ENCODE results near the gene MSI2.

MSI2 gene

GRCh38 chr17:57242148-57242547 lies 14.2 kb upstream of the MSI2 start:
- DNase-seq (ENCODE audit: low spot score): no peak
- ChIA-PET CTCF (interaction anchor here (1.0 to 1.8 kb wide), 3 partner anchors 299 to 421 kb away, joined by 4 to 8 read pairs (median 5); no protein-coding TSS in a partner anchor), POLR2A (ENCODE audit: low non-redundant PET) (no interaction called here)
- H3K27ac ChIP-seq: no peak overlapping the region
- TF ChIP-seq, protein P1, sequence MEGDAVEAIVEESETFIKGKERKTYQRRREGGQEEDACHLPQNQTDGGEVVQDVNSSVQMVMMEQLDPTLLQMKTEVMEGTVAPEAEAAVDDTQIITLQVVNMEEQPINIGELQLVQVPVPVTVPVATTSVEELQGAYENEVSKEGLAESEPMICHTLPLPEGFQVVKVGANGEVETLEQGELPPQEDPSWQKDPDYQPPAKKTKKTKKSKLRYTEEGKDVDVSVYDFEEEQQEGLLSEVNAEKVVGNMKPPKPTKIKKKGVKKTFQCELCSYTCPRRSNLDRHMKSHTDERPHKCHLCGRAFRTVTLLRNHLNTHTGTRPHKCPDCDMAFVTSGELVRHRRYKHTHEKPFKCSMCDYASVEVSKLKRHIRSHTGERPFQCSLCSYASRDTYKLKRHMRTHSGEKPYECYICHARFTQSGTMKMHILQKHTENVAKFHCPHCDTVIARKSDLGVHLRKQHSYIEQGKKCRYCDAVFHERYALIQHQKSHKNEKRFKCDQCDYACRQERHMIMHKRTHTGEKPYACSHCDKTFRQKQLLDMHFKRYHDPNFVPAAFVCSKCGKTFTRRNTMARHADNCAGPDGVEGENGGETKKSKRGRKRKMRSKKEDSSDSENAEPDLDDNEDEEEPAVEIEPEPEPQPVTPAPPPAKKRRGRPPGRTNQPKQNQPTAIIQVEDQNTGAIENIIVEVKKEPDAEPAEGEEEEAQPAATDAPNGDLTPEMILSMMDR (conservative IDR thresholded peaks at IDR 0.05; ENCODE audit: low read depth): no peak

- TF ChIP-seq, protein P1 (conservative IDR thresholded peaks at IDR 0.05; ENCODE audit: low read depth): peak; percentile 99
- POLR2A ChIA-PET (ENCODE audit: low non-redundant PET): no interaction called here
- DNase-seq (ENCODE audit: low spot score): peak; percentile 84
- H3K27ac ChIP-seq: no peak overlapping the region
- CTCF ChIA-PET: interaction anchor here (0.5 to 2.3 kb wide), 86 partner anchors 8 to 1399 kb away, joined by 3 to 28 read pairs (median 4); partner anchors contain the start of gene MSI2
These were observed 13.1 kb upstream of the MSI2 start for GRCh38 chr17:57243171-57243622.

GRCh38 chr17:57245786-57246185 lies 10.5 kb upstream of the MSI2 start:
- POLR2A ChIA-PET (ENCODE audit: low non-redundant PET): no interaction called here

GRCh38 chr17:57246257-57246656 lies 10.1 kb upstream of the MSI2 start:
- TF ChIP-seq, protein P1 (conservative IDR thresholded peaks at IDR 0.05; ENCODE audit: low read depth): no peak
- POLR2A ChIA-PET (ENCODE audit: low non-redundant PET): no interaction called here
- no peak overlapping the region for H3K27ac ChIP-seq
- no peak for DNase-seq (ENCODE audit: low spot score)
- CTCF ChIA-PET: interaction anchor here (0.7 kb wide), 1 partner anchor 587 kb away, joined by 3 read pairs; no protein-coding TSS in a partner anchor

More at GRCh38 chr17:57245786-57246185, 10.5 kb upstream of the MSI2 start:
- no peak overlapping the region for H3K27ac ChIP-seq
- no peak for DNase-seq (ENCODE audit: low spot score)
- CTCF ChIA-PET: no interaction called here
- TF ChIP-seq, protein P1 (conservative IDR thresholded peaks at IDR 0.05; ENCODE audit: low read depth): no peak

DNA sequence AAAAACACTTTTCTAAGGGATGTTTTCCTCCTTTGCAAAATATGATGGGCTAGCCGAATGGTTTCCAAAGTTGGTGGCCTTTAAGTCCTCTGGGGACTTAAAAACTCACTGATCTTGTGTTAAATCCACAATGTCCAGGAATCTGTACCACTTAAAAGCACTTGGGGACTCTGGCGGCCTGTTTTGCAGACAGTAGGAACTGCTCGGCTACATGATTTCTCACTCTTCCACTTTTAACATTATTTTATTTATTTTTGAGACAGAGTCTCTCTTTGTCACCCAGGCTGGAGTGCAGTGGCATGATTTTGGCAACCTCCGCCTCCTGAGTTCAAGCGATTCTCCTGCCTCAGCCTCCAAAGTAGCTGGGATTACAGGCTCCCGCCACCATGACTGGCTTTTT lies 9.1 kb upstream of the MSI2 start:
- ChIA-PET POLR2A (ENCODE audit: low non-redundant PET) (no interaction called here), CTCF (interaction anchor here (0.6 kb wide), 1 partner anchor 113 kb away, joined by 4 read pairs; no protein-coding TSS in a partner anchor)
- DNase-seq (ENCODE audit: low spot score): no peak
- TF ChIP-seq, protein P1 (conservative IDR thresholded peaks at IDR 0.05; ENCODE audit: low read depth): no peak
- H3K27ac ChIP-seq: no peak overlapping the region

DNA sequence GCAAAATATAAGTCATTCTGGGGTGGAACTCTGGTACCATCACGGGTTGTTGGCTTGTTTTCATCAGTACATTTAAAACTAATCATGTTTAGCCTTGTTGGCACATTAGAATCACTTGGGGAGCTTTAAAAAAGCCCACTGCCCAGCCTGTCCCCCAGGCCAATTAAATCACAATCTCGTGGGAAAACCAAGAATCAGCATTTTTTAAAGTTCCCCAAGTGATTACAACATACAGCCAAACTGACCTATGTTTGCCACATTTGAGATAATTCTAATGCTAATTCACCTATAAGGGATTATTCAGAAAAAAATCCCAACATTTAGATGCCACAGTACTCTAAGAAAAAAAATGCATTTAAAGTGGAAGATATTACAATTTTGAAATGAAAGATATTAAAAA lies 8.4 kb upstream of the MSI2 start:
- TF ChIP-seq, protein P1 (conservative IDR thresholded peaks at IDR 0.05; ENCODE audit: low read depth): no peak
- ChIA-PET POLR2A (ENCODE audit: low non-redundant PET) (no interaction called here), CTCF (no interaction called here)
- no peak for DNase-seq (ENCODE audit: low spot score)
- H3K27ac ChIP-seq: no peak overlapping the region
